ENCODE results near the gene KCNK15.

The KCNK15 gene

GRCh38 chr20:44715499-44716308 lies 30.0 kb upstream of the KCNK15 start:
- no peak for DNase-seq (ENCODE audit: low spot score)

DNA sequence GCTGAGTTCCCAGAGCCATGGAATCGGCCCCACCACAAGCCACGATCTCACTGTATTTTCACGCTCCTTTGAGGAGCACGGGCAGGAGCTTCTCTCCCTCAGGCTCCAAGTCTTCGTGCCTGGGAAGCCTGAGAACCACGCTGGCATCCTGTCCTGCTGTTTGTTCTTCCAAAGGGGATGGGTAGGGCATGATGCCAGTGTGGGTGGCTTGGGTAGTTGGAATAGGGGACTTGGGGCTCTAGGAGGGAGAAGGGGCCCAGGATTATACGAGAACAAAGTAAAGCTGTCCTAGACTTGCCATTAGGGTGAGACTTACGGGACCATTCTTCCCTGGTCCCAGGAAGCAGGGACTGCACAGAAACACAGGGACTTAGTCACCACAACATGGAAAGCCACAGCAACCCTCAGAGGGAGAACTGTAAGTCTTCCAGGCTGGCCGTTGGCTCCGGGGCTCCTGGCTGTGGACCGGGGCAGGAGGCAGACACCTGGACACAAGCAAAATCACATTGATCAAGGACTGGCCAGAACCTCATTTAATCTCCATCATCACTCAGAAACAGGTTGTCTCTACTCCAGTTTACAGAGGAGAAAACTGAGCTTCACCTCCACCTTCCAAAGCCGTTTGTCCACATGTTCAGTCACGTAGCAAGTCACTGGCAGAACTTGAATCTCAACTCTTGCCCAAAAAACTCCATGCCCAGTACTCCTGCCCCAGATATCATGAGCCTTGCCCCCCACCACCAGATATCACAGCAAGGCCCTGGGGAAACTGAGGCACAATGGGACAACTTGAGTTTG lies 29.2 kb upstream of the KCNK15 start:
- DNase-seq (ENCODE audit: low spot score): peak; percentile 37

DNA sequence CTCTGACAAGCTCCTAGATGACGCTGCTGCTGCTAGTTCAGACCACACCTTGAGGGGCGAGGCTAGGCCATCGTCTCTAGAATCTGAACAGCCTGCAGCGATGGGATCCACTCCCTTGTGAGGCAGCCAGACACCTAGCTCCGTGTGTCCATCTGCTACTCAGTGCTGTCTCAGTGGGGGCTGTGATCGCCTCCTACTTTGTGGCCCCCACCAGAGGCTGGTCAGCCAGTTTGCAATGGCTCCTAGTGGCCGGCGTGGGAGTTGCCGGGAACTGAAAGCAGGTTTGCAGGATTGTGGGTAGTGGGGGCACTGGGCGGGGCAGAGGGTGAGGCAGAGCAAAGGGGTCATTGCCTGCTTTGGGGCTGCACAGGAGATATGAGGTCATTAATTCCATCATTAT lies 27.7 kb upstream of the KCNK15 start:
- no peak for DNase-seq (ENCODE audit: low spot score)

DNA sequence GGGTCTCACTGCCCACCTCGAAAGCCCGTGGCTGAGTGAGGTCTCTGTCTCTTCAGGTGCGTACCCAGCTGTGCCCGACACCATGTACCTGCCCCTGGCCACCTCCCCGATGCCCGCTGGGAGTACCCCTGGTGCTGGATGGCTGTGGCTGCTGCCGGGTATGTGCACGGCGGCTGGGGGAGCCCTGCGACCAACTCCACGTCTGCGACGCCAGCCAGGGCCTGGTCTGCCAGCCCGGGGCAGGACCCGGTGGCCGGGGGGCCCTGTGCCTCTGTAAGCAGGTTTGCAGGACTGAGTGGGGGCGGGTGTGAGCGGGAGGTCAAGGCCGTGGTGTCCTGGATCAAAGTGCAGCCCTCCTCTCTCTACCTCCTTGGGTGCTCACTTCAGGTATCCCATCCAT lies 25.8 kb upstream of the KCNK15 start:
- DNase-seq (ENCODE audit: low spot score): no peak

DNA sequence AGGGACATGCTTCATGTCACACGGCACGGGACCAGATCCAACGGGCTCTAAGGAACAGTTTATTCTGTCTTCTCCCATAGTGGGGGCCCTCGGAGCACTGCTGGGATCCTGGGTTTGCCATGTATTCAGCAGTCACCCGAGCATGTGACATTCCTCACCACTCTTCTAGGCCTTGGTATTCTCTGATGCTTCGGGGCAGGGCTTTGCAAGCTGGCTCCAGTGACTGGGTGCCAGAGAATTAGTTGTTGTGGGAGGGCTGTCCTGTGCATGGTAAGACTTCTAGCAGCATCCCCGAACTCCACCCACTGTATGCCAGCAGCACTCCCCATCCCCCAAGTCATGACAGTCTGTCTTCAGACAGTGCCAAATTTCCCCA lies 25.1 kb upstream of the KCNK15 start:
- peak; percentile 78 for DNase-seq (ENCODE audit: low spot score)

DNA sequence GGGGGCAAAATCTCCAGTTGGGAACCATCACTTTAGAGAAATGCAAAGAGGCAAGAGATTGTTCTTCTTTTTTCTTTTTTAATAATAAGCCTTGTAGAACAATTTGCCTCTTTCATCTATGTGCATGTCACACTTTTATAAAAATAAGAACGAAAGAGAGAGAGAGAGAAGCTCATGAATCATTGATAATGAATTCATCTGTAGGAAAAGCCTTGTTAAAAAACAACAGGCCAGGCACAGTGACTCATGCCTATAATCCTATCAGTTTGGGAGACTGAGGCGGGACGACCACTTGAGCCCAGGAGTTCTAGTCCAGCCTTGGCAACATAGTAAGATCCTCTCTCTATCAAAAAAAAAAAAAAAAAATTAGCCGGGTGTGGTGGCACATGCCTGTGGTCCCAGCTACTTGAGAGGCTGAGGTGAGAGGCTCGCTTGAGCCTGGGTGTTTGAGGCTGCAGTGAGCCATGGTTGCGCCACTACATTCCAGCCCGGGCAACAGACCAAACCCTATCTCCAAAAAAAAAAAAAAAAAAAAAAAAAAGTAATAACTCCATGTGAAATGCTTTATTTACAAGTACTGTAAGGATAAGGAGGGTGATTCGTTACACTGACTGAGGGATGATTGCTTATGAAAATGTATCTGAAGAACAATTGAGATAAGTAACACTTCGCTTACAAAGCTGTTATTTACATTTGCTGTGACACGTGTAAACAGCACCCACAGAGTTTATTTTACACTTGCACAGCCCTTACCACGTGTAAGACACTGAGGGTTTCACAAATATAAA lies 24.5 kb upstream of the KCNK15 start:
- DNase-seq (ENCODE audit: low spot score): peak; percentile 69

DNA sequence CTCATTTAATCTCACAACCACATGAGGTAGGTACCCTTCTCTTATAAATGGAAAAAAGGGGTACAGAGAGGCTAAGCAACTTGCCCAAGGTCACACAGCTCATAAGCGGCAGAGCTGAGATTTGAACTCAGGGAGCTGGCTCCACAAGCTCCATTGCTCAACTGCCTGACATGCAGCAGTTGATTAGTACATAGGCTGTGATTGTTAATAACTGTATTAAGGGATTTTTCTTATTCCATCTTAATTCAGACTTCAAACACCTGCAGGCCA lies 23.9 kb upstream of the KCNK15 start:
- no peak for DNase-seq (ENCODE audit: low spot score)

- no peak for DNase-seq (ENCODE audit: low spot score)
Measured at GRCh38 chr20:44722990-44723389, 22.7 kb upstream of the KCNK15 start.

- DNase-seq (ENCODE audit: low spot score): no peak
Measured at GRCh38 chr20:44723391-44723790, 22.3 kb upstream of the KCNK15 start.

- DNase-seq (ENCODE audit: low spot score): no peak
Measured at GRCh38 chr20:44723798-44724362, 21.8 kb upstream of the KCNK15 start.

DNA sequence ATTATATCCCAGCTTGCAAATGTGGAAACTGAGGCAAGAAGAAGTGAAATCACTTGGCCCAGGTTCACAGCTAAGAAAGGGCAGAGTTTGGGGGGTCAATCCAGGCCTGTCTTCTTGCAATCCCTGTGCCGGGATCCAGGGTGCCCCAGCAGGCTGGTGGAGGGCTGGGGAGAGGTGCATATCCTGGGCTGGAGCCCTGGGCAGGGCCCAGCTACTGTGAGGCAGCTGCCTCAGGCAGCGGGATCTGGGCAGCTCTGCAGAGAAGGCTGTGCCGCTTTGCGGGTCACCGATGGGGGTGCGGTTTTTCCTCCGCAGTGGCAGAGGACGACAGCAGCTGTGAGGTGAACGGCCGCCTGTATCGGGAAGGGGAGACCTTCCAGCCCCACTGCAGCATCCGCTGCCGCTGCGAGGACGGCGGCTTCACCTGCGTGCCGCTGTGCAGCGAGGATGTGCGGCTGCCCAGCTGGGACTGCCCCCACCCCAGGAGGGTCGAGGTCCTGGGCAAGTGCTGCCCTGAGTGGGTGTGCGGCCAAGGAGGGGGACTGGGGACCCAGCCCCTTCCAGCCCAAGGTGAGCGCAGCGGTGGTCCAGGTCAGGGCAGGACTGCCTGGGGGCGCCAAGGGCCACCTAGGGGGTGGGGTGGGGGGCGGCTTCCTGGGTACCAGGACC lies 21.1 kb upstream of the KCNK15 start:
- no peak for DNase-seq (ENCODE audit: low spot score)

DNA sequence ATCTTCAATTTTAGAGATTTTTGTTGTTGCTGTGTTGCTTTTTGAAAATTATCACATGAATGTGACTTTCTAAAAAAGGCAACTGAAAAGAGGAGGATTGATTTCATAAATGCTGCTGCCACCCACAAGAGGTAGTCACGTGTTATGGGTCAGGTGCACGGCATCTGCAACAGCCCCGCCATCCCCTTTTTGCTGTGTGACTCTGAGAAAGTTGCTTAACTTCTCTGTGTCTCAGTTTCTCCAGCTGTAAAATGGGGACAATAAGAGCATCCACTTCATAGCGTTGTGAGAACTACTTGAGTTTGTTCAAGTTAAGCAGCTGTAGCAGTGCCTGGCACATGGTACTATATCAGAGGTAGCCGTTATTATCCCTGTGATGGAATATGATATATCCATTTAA lies 19.8 kb upstream of the KCNK15 start:
- no peak for DNase-seq (ENCODE audit: low spot score)

DNA sequence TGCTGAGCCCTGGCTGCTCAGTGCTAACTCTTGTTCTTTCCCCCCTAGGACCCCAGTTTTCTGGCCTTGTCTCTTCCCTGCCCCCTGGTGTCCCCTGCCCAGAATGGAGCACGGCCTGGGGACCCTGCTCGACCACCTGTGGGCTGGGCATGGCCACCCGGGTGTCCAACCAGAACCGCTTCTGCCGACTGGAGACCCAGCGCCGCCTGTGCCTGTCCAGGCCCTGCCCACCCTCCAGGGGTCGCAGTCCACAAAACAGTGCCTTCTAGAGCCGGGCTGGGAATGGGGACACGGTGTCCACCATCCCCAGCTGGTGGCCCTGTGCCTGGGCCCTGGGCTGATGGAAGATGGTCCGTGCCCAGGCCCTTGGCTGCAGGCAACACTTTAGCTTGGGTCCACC lies 18.6 kb upstream of the KCNK15 start:
- DNase-seq (ENCODE audit: low spot score): no peak

- no peak for DNase-seq (ENCODE audit: low spot score)
Measured at GRCh38 chr20:44727651-44728050, 18.0 kb upstream of the KCNK15 start.

DNA sequence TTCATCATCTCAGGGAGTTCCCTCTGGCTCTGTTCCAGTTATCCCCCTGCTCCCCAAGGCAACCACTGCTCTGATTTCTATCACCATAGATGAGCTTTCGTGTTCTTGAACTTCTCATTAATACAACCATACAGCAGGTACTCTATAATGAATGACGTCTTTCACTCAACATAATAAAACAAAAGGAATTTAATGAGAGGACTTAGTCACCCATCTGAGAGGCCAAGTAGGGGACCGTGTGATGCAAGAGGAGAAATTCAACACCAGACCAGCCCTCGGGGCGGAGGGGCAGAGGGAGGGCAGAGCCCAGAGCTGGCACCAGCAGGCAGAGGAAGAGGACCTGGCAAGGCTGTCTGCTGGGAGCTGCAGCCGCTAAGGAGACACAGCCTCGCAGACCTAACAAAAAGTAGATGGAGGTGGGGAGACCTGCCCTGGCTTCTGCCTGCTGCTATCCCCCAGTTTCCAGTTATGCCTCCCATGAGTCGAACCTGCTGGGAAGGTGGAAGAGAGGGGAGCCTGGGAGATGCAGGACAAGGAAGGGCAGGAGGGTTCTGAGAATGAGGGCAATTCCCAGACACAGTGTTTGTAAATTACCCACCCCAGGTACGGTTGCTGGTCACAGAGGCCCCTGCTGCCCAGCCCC lies 16.7 kb upstream of the KCNK15 start:
- peak; percentile 91 for DNase-seq (ENCODE audit: low spot score)

DNA sequence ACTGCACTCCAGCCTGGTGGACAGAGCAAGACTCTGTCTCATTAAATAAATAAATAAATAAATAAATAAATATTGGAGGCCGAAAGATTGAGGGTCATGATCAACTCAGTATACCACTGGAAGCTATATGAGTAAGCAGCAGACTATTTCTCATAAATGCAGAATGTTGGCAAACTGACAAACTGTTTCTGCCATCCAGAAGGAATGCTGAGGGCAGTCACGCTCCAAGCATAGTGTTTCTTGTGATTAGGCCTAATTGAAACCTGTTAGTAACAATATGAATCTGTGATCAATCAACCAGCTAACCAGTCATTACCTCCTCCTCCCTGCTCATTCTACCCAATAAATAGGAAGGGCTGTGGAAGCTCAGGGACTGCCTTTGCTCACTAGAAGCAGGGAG lies 15.2 kb upstream of the KCNK15 start:
- peak; percentile 57 for DNase-seq (ENCODE audit: low spot score)

- no peak for DNase-seq (ENCODE audit: low spot score)
Measured at GRCh38 chr20:44731657-44732056, 14.0 kb upstream of the KCNK15 start.

GRCh38 chr20:44732327-44732726 lies 13.3 kb upstream of the KCNK15 start:
- no peak for DNase-seq (ENCODE audit: low spot score)

- peak; percentile 84 for DNase-seq (ENCODE audit: low spot score)
Measured at GRCh38 chr20:44733341-44734069, 12.2 kb upstream of the KCNK15 start.

GRCh38 chr20:44734938-44735337 lies 10.7 kb upstream of the KCNK15 start:
- peak; percentile 81 for DNase-seq (ENCODE audit: low spot score)

GRCh38 chr20:44735816-44736169 lies 9.9 kb upstream of the KCNK15 start:
- DNase-seq (ENCODE audit: low spot score): no peak
